ENCODE data around the gene CDC16.

CDC16 gene

DNA sequence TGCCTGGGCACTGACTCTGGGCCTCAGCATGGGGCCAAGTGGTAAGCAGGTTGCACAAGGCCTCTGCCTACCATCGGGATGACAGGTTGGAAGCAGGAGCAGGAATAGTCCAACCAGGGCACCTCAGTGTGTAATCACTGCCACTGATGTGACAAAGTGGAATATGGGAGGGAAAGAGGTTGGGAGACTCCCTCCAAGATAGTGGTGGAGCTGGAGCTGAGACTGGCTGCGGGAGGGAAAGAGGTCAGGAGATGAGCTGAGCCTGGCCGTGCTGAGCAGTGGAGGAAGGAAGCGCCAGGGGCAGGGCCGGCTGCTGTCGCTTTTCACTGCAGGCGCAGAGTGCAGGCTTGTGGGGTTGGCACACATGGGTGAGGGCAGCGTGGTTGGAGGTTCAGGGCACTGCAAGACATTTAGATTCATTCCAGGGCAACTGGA is 53.5 kb downstream of the CDC16 start:
- Histone ChIP-seq H3K27ac (ENCODE audit: low read depth, low read length, poor library complexity, severe bottlenecking) (no peak overlapping the region), H3K36me3 (ENCODE audit: insufficient read depth, low read length) (peaks cover 94% of the 10 kb centered on the region), H3K9ac (ENCODE audit: low read length) (no peak overlapping the region), H3K4me1 (ENCODE audit: insufficient read depth, low read length, severe bottlenecking) (peaks cover 6% of the 10 kb centered on the region), H3K4me3 (ENCODE audit: low read depth, low read length, poor library complexity, severe bottlenecking) (no peak overlapping the region), H4K20me1 (ENCODE audit: insufficient read depth, low read length) (no peaks in the 10 kb centered on the region), H3K79me2 (ENCODE audit: insufficient read depth, low read length) (peaks cover 8% of the 10 kb centered on the region; the same call in 1 of the 2 replicates), H3K9me3 (ENCODE audit: low read length) (no peaks in the 10 kb centered on the region), H3K4me2 (ENCODE audit: low read length) (no peak overlapping the region), H2AFZ (ENCODE audit: low read length) (no peak overlapping the region), H3K27me3 (ENCODE audit: insufficient read depth, low read length) (no peaks in the 10 kb centered on the region), H3K9me2 (ENCODE audit: low read depth, low read length) (no peaks in the 10 kb centered on the region), H3F3A (ENCODE audit: insufficient read depth, low read length) (no peaks in the 10 kb centered on the region)
- TF ChIP-seq CTCF (IDR thresholded peaks at IDR 0.05; ENCODE audit: low read length) = no peak
- no peak for TF ChIP-seq EZH2 (IDR thresholded peaks at IDR 0.05; ENCODE audit: borderline replicate concordance, low read length)

DNA sequence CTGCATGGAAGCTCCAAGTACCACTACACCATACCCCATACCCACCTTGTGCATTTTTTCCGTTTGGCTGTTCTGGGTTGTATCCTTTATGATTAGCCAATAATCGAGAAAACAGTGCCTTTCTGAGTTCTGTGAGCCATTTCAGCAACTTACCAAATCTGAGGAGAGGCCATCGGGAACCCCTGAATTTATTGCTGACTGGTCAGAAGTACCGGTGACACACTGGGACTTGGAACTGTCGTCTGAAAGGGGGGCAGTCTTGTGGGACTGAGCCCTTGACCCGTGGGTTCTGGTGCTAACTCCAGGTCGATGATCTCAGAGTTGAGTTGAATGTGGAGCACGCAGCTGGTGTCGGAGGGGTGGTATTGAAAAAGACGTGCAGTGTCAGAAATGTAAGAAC is 61.8 kb downstream of the CDC16 start:
- no peak overlapping the region for H3K27ac ChIP-seq (ENCODE audit: low read depth, low read length, poor library complexity, severe bottlenecking)
- H3F3A ChIP-seq (ENCODE audit: insufficient read depth, low read length) = no peaks in the 10 kb centered on the region
- no peaks in the 10 kb centered on the region for H3K9me2 ChIP-seq (ENCODE audit: low read depth, low read length)
- no peak overlapping the region for H3K9ac ChIP-seq (ENCODE audit: low read length)
- no peaks in the 10 kb centered on the region for H3K27me3 ChIP-seq (ENCODE audit: insufficient read depth, low read length)
- TF ChIP-seq EZH2 (IDR thresholded peaks at IDR 0.05; ENCODE audit: borderline replicate concordance, low read length) (no peak), CTCF (IDR thresholded peaks at IDR 0.05; ENCODE audit: low read length) (no peak)
- H3K36me3 ChIP-seq (ENCODE audit: insufficient read depth, low read length) = peaks cover 79% of the 10 kb centered on the region
- H2AFZ ChIP-seq (ENCODE audit: low read length) = no peak overlapping the region
- H3K4me2 ChIP-seq (ENCODE audit: low read length) = no peak overlapping the region
- H3K4me1 ChIP-seq (ENCODE audit: insufficient read depth, low read length, severe bottlenecking) = no peaks in the 10 kb centered on the region
- H3K4me3 ChIP-seq (ENCODE audit: low read depth, low read length, poor library complexity, severe bottlenecking) = no peak overlapping the region
- H3K79me2 ChIP-seq (ENCODE audit: insufficient read depth, low read length) = no peaks in the 10 kb centered on the region; the same call in 1 of the 2 replicates
- H3K9me3 ChIP-seq (ENCODE audit: low read length) = no peaks in the 10 kb centered on the region
- H4K20me1 ChIP-seq (ENCODE audit: insufficient read depth, low read length) = no peaks in the 10 kb centered on the region

- no peaks in the 10 kb centered on the region; the same call in 1 of the 2 replicates for H3K79me2 ChIP-seq (ENCODE audit: insufficient read depth, low read length)
- peaks cover 79% of the 10 kb centered on the region for H3K36me3 ChIP-seq (ENCODE audit: insufficient read depth, low read length)
- TF ChIP-seq CTCF (IDR thresholded peaks at IDR 0.05; ENCODE audit: low read length) = no peak
- TF ChIP-seq EZH2 (IDR thresholded peaks at IDR 0.05; ENCODE audit: borderline replicate concordance, low read length) = no peak
- H3F3A ChIP-seq (ENCODE audit: insufficient read depth, low read length) = no peaks in the 10 kb centered on the region
- H2AFZ ChIP-seq (ENCODE audit: low read length) = no peak overlapping the region
- no peaks in the 10 kb centered on the region for H3K4me1 ChIP-seq (ENCODE audit: insufficient read depth, low read length, severe bottlenecking)
- no peaks in the 10 kb centered on the region for H4K20me1 ChIP-seq (ENCODE audit: insufficient read depth, low read length)
- H3K9ac ChIP-seq (ENCODE audit: low read length) = no peak overlapping the region
- no peak overlapping the region for H3K4me3 ChIP-seq (ENCODE audit: low read depth, low read length, poor library complexity, severe bottlenecking)
- H3K9me2 ChIP-seq (ENCODE audit: low read depth, low read length) = no peaks in the 10 kb centered on the region
- H3K4me2 ChIP-seq (ENCODE audit: low read length) = no peak overlapping the region
- no peaks in the 10 kb centered on the region for H3K9me3 ChIP-seq (ENCODE audit: low read length)
- no peaks in the 10 kb centered on the region for H3K27me3 ChIP-seq (ENCODE audit: insufficient read depth, low read length)
- H3K27ac ChIP-seq (ENCODE audit: low read depth, low read length, poor library complexity, severe bottlenecking) = no peak overlapping the region
These were observed 62.2 kb downstream of the CDC16 start for GRCh38 chr13:114296902-114297301.
